DMS53 treated with DMSO at 0.1 percent for 48 hours (cell line): ENCODE measurements around the gene RGS19.
"Not testable (repeated sequence)": the region's sequence is repeated elsewhere in the genome, so short reads cannot be mapped to it uniquely, and the experiment has no call there.

ENCODE experiments used
- DNase-seq: peaks from one replicate; lab custom pipeline; 2025; ENCODE audit not compliant: unreplicated experiment; lab: John Stamatoyannopoulos, UW

RGS19 gene

DNA sequence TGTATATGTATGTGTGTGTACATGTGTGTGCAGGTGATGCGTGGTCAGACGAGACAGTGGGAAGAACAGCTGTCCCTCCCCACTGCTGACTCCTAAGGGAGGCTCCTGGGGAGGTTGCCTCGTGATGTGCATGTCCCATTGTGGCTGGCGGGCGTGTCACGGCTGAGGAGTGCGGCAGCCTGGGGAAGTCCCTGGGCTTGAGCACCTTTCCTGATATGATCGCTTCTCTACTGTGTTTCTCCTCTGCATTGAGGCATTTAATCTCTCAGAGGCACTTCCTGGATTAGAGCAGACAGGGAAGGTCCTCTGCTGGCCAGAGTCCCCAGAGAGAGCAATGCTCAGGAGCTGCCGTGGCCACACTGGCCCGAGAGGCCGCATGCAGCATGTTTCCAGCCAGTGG is 16.6 kb upstream of the RGS19 start:
- DNase-seq, result no peak

DNA sequence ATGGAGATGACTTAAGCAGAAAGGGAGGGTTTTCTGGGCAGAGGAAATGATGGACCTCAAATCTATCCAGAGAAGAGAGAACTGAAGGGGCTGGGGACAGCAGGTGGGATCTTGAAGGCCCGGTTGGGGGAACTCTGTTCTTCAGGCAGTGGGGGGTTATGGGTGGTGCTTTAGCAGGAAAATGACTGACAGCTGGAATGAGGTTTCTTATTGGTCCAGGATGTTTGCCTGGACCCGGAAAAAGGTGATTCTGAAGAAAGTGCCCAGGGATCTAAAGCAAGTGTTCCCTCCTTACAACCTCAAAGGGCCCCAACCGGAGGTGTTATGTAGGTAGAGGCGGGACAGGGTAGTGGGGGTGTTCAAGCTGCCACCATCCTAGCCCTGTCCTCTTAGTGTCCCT is 16.1 kb upstream of the RGS19 start:
- no peak for DNase-seq

DNA sequence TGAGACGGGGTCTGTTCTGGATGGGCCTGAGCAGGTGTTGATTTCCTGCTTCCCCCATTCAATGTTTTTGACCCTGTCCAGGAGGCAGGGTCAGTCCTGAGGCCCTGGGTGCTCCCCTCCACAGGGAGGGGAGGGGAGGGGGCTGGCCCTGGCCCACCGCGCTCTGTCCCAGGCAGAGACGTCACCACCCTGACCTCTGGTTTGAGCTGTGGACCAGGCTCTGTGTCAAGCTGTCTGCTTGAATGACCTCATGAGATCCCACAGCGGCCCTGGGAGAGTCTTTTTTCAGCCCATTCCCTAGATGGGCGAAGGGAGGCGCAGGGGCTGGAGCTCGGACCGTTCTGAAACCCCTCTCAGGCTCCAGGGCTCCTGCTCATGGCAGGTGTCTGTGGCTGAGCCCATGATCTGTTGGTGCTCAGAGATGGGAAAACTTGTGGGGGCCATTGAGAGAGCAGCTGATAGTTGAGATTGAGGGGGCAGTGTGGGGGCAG is 13.7 kb upstream of the RGS19 start:
- DNase-seq, result no peak

DNA sequence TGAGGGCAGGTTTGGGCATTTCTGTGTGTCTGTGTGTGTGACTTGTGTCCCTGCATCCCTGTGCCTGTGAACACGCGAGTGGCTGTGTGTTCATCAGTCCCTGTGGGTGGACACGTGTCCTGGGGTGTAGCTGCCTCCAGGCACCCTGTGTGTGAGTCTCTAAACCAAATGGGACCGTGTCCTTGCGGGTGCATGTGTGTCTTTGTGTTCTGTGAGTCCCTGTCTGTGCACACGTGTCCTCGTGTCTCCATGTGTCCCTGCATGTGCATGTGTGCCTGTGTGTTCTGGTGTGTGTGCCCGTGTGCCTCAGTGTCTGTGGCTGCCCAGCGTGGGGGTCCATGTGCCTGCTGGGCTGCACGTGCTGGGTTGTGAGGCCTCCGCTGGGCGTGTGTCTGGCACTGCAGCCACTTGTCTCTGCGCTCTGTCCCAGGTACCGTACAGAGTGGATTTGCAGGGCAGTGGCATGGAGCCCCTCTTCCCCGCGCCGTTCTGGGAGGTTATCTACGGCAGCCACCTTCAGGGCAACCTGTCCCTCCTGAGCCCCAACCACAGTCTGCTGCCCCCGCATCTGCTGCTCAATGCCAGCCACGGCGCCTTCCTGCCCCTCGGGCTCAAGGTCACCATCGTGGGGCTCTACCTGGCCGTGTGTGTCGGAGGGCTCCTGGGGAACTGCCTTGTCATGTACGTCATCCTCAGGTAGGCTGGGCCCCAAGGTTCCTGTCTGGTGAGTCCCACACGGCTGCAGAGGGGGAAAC is 13.1 kb upstream of the RGS19 start:
- no peak for DNase-seq

DNA sequence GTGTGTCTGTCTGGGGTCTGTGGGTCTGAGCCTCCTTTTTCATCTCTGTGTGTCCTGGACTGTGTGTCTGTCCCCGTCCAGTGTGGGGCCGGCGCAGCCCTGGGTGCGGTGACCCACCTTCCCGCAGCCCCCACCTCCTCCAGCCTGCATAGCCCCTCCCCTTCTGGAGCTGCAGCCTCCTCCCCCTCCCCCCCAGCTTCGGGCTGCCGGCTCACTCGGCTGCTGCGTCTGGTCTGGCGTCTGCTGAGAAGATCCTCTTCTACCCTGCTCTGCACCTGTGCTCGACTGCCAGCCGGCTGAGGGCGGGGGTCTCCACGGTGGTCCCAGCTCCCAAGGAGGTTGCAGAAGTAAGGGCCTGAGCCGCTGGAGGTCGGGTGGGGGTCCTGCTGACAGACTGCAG is 12.5 kb upstream of the RGS19 start:
- DNase-seq, result no peak

DNA sequence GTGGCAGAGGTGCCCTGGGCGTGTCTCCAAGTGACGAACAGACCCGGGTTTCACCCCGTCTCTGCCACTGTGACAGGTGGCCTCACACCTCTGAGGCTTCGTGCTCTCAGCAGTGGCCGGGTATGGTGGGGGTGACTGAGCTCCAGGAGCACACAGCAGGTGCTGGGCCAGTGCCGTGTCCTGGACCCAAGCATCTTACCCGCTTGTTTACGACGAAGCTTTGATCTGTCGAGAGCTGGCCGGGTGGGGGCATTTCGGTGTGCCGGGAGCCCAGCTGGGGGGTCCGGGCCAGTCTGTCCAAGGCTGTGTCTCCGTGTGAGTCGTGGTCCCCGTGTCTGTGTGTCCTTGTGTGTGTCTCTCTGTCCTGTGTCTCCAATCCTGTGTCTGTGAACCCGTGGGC is 12.0 kb upstream of the RGS19 start:
- DNase-seq, result no peak

DNA sequence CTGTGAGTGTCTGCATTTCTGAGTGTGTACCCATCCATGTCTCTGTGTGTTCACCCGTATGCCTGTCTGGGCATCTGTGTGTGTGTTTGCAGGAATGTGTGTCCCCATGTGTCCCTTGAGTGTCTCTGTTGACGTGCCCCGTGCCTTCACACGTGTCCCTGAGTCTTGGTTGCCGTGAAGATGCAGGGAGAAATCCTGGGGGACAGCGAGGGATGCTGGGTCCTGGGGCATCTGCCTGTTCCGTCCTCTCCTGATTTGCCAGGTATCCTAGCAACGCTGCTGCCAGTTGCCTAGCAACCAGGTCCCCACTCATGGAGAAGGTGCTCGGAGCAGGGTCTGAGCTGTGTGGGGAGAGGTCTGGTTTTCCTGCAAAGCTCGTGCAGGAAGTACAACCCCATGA is 10.8 kb upstream of the RGS19 start:
- no peak for DNase-seq

DNA sequence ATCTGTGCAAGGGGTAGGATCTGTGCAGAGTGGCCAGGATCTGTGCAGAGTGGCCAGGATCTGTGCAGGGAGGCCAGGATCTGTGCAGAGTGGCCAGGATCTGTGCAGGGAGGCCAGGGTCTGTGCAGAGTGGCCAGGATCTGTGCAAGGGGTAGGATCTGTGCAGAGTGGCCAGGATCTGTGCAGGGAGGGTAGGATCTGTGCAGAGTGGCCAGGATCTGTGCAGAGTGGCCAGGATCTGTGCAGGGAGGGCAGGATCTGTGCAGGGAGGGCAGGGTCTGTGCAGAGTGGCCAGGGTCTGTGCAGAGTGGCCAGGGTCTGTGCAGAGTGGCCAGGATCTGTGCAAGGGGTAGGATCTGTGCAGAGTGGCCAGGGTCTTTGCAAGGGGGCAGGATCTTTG is 9.3 kb upstream of the RGS19 start:
- not testable (repeated sequence) for DNase-seq

DNA sequence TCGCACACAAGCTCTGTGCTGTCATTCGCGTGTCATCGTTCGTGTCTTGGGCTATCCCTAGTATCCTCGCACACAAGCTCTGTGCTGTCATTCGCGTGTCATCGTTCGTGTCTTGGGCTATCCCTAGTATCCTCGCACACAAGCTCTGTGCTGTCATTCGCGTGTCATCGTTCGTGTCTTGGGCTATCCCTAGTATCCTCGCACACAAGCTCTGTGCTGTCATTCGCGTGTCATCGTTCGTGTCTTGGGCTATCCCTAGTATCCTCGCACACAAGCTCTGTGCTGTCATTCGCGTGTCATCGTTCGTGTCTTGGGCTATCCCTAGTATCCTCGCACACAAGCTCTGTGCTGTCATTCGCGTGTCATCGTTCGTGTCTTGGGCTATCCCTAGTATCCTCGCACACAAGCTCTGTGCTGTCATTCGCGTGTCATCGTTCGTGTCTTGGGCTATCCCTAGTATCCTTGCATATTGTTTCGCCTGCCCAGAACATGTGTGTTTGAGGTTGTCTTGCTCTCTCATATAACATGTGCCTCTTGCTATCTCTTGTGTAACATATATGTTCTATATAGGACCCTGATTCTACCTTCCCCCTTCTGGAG is 8.0 kb upstream of the RGS19 start:
- DNase-seq, result not testable (repeated sequence)

DNA sequence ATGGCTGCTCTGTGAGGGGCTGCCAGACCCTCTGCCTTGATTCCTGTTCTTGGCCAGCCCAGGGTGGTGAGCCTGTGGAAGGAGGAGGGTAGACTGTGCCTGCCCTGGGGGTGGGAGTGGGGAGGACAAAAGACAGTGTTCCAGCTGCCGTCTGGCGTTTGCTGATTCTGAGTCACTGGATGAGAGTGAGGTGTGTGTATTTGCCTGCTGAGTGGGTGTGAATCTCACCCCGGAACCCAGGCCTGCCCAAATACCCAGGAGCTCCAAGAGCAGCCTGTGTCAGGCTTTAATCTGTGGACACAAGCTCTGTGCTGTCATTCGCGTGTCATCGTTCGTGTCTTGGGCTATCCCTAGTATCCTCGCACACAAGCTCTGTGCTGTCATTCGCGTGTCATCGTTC is 7.5 kb upstream of the RGS19 start:
- DNase-seq, result no peak

DNA sequence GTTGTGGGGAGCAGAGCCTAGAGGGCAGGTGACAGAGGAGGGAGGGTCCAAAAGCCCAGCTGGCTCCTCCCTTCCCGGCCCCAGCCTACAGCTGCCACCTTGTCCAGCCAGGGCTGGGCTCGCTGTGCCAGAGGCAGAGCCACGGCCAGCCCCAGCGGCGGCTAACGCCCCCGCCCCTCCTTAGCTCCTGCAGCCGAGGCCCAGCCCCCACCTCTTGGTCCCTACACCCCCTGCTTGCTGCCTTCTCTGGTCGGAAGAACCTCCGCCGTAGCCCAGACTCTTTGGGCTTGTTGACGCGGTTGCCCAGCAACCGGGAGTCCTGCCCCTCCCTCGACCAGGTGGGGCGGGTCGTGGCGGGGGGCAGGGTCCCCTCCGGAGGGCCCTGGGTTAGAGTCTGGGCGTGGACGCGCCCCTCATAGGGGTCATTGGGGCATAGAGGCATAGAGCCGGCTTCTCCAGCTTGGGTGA is 5.4 kb upstream of the RGS19 start:
- DNase-seq, result no peak

DNA sequence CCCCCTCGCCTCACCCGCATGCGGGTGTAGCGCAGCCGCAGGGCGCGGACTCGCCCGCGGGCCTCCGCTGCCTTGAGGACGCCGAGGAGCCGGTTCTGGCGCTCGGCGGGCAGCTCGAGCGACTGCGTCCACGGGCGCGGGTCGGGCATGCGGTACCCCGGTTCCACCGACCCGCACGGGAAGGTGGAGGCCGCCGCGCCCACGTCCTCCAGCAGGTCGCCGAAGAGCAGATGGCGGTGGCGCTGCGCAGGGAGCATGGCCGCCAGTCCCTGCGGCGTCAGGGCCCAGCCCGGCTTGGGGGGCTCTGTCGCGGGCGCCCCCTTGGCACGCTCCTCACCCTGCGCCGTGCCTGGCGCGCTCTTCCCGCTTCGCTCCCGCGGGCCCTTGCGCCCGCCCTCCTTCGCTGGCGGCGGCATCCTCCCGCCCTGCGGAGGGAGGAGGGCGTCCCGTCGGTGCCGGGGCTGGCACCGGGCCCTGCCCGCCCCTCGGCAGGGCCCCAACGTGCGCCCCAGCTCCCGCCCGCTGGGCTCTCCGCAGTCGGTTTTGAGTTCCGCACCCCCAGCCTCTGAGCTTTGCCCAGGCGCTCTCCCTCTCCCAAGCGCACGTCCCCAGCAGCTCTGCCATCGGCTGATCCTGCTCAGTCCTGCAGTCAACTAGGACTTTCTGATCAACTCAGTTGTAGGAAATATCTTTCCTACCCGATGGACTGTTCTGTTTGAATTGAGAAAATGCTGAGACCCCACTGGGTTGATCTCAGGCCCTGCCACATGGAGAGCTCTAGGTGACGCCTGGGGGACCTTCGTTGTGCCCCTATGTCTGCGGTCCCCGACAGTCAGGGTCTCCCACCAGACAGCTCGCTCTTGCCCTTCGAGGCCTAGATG is 4.7 kb upstream of the RGS19 start, which contains the start of gene LKAAEAR1:
Gene LKAAEAR1 (minus strand): TSS at position 595 of the 881 bp plus-strand sequence. CDS start 179 bp downstream, at position 416.
- peak; percentile 56 for DNase-seq

DNA sequence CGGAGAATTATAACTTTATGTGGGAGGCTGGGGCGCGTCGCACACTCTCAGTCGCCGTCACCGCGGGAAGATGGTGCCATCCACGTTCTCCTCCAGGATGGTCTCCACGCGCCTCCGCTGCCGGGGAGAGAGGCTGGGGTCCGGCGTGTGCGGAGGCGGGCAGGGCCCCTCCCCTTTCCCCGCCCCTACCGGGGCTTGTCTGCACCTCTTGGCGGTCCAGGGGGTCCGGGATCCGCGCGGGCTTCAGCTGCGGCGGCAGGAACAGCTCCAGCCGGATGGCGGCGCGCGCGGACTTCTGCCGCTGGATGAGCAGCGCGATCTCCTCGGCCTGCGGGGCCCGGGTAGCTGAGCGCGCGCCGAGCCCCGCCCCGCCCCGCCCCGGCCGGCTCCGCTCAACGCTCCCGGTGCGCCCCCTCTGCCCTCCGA is 4.1 kb upstream of the RGS19 start:
- DNase-seq, result peak; percentile 42

DNA sequence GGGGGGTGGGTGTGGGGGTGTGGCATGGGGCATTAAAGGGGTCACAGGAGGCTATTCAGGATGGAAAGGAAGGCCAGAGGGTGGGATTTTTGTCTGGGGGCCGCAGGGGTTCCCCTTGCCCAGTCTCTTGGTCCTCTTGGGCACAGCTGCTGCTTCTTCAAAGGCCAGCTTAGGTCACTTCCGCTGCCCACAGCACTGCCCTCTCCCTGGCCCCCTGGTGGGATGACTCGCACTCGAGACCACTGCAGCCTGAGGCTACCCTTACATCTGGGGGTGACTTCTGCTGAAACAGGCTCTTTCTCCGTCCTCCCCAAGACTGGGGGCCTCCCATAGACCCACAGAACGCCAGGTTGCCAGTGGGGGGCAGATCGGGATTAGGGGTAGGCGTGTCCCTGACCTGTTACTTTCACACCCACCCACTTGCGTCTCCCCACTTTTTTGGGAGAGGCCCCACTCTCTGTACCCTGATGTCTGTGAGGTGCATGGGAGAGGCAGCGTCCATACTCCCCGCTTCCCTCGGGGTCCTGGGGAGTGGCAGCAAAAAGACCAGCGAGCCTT is 3.6 kb upstream of the RGS19 start:
- DNase-seq, result no peak

DNA sequence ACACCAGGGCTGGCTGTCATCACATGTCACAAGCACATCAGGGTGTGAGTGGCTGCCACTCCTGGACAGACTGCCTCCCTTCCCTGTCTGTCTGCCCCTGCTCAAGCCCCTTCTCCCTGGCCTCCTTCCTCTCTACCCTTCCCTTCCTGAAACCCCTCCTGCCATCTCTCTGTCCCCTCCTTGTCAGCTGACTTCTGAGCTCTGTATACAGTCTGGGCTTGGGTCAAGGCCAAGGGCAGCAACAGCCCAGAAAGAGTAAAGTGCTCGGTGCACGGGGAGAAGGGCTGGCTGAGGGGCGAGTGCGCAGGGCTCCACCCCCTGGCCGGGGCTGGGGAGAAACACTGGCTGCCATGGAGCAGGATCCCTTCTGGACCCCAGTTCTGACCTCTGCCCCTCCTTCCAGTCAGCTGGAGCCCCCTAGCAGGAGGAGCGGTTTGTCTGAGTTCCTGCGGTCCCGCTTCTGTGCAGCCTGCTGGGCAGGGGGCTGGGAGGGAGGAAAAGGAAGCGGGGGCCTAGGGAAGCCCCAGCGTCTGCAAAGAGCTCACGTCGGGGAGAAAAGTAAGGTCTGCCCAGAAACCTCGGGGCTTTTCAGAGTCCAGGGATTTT is 2.9 kb upstream of the RGS19 start:
- no peak for DNase-seq

DNA sequence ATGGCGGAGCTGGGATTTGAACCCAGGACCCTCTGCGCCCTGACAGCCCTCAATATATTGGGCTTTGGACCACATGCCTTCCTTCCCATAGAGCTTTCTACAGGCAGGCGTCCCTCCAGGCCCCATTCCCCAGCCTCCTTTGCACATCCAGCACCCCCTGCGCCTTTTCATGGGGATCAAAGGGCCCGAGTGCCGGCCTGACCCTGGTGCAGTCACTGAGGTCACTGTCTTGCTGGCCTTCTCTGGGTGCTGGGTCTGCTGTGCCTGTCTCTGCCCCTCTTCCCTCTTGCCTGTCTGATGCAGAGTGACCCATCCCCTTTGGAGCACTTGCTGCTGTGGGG is 2.3 kb upstream of the RGS19 start:
- DNase-seq, result no peak

DNA sequence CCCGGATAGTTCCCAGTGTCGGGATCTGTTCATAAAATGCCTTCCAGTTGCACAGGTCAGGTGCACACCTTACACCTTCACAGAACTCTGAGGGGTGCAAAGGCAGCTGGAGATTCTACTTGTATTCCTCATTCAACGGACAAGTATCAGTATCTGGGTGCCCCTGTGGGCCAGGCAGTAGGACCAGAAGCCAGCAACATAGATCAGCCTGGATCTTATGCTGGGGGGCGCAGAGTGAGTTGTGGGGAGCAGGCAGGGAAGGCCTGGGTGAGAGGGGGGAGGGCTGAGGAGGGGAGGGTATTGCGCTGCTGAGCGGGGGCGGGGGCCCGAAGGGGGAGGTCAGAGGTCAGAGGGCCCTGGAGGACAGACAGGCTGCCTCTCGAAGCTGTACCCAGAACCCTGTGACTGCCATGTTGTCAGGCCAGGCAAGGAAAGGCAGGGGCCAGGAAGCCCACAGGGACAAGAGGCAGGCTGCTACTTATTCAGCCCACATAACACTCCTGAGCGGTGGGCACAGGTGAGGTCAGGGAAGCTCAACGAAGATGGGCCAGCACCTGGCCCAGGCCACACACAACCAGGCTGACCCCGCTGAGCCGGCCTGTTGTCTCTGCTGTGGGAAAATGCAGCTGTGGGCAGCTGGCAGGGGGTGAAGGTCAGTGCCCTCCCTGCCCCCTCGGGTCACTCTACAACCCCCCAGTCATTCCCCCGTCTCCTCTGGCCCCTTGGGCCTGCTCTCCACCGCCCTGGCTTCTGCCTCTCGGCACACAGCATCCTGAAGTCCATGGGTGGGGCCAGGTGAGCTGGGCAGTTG is 1.7 kb upstream of the RGS19 start:
- no peak for DNase-seq

DNA sequence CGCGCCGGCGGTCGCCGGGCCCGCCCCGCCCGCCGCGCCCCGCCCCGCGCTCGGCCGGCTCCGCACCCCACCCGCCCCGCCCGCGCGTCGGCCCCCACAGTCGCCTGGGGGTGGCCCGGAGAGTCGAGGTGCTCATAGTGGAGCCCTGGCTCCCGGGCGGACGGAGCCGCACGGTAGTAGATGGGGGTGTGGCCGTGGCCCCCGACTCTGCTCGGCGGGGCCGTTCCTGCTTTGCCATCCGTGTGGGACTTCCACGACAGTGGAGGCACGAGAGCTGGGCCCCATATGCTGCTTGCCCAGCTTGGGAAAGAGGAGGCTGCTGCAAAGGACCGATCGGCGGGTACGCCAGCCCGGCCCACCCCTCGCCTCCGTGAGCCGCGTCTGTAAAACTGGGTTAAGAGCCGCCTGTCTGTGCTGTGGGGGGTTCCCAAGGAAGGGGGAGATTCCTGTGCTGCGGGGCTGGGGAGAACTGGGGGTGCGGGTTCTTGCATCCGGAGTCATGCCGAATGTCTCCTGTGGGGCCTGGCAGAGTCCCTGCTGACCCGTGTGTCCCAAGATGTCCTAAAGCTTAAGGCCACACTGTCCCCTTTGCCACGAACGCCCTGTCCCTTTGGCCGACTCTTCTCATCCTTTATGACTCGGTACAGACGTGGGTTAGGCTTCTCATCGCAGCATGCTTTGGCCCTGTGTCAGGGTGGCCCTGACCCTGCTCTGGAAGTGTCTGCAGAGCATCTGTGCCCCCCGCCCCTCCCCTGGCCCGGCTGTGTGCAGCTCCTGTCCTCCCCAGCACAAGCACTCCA is 895 bp upstream of the RGS19 start, which contains the start of gene OPRL1:
Gene OPRL1 (plus strand): TSS at position 70 of the 800 bp plus-strand sequence. CDS start 12,639 bp downstream, outside the sequence.
- DNase-seq, result no peak

DNA sequence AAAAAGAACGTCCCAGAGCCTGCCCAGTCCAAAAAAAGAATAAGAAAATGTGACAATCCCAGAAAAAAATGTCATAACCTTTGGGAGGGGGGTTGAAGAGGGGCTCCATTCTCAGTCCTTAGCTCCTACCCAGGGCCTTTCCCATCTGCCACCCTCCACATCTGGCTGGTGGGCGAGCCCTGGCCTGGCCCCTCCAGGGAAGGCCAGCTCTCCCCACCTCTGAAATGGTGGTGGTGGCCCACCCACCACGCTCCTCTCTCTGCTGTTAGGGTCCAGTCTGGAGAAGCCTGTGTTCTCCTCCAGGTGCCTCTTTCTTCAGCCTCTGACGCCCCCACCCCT is 415 bp downstream of the RGS19 start:
- no peak for DNase-seq
